ENCODE measurements around the gene SMAD6.

DNA sequence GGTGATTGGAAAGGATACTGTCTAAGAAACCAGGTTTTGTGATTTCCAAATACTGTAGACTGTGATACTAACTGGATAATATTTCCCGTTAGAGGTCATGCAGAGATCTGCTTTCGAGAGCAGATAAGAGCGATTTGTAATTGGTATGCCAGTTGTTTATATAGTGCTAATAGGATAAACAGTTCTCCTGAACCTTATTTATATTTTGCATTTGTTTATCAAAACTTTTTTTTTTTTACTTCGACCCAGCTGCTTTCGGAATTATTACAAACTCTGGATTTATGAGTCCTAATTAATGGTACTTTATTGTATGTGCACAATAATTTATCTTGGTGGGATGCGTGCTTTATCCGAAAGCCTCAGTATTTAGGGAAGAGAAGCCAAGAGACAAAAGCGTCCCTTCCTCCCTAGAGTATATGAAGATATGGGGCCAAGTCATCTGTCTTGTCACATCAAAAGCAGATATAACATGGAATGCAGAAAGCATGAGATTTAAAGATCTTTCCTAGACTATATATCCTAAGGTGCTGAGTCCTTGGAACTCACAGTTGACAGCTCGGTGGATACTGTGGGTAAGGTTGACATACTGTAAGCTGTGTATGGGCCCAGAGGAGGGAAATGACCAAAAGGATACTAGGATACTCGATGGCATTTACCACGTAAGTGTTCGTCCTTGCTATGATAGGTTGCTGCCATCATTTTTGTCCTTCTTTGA is 62.2 kb downstream of the SMAD6 start:
- TF ChIP-seq, protein P1, sequence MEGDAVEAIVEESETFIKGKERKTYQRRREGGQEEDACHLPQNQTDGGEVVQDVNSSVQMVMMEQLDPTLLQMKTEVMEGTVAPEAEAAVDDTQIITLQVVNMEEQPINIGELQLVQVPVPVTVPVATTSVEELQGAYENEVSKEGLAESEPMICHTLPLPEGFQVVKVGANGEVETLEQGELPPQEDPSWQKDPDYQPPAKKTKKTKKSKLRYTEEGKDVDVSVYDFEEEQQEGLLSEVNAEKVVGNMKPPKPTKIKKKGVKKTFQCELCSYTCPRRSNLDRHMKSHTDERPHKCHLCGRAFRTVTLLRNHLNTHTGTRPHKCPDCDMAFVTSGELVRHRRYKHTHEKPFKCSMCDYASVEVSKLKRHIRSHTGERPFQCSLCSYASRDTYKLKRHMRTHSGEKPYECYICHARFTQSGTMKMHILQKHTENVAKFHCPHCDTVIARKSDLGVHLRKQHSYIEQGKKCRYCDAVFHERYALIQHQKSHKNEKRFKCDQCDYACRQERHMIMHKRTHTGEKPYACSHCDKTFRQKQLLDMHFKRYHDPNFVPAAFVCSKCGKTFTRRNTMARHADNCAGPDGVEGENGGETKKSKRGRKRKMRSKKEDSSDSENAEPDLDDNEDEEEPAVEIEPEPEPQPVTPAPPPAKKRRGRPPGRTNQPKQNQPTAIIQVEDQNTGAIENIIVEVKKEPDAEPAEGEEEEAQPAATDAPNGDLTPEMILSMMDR (IDR thresholded peaks at IDR 0.05; ENCODE audit: low read depth, low read length, poor library complexity, severe bottlenecking): no peak
- no peak for TF ChIP-seq EZH2phosphoT487 (IDR thresholded peaks at IDR 0.05; ENCODE audit: borderline replicate concordance, low read length)

Measured in DOHH2 (cell line).